HTERT RPE-1 (cell line): ENCODE data around the gene KCND3.

Experiments used
- in situ Hi-C: fragments of 300-500 bp; cut with MboI; formaldehyde crosslinking; loops from 4 replicates; pipeline ENCODE4 v1.14.3; 2020; ENCODE audit warnings: low sequenced_read_pairs

The KCND3 gene

DNA sequence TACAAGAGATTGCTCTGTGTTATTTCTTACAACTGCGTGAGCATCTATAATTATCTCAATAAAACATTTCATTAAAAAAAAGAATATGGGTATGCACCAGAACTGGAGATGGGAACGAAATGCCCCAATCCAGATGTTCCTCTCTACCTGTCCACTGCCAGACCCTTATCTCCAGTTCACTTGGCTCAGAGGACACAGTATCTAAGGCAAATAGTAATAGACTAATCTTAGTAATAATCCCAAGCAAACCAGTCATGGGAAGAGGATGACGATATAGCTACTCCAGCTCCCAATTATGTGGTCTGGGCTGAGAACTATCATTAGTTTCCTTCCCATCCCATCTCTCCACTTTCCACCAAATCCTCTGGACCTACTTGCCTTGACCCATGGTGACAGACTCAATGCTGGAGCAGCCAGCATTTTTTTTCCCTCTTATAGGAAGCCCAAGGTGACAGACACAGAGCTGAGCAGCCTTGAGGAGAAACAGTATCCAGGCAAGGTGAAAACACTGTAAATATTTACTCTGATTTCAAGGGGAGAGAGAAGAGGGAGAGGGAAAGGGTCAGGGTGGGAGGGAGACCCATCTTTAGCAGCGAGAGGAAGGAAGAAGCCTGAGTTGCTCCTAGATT is 205.1 kb downstream of the KCND3 start:
- in situ Hi-C loops = no loop called here

GRCh38 chr1:111779546-111779945 is 209.9 kb downstream of the KCND3 start:
- in situ Hi-C loops = no loop called here

- in situ Hi-C loops = no loop called here
Observed at GRCh38 chr1:111778541-111779051, 210.9 kb downstream of the KCND3 start.

DNA sequence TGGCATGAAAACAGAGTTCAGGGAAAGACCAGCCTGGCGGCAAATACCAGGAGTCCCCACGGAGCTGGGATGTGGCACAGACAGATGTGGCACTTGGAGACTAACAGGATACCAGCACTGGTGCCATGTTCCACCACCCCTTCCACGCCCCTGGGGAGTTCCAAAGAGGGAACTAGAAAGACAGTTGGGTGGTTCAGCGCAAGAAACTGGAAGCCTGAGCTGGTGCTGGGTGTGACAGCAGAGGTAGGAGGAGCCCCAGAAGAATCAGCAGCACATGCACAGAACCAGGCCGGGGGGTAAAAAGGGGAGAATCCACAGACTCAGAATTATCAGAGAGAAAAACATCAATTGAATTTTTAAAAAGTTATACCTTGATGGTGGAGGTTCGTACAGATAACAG is 211.4 kb downstream of the KCND3 start:
- in situ Hi-C loops = no loop called here

DNA sequence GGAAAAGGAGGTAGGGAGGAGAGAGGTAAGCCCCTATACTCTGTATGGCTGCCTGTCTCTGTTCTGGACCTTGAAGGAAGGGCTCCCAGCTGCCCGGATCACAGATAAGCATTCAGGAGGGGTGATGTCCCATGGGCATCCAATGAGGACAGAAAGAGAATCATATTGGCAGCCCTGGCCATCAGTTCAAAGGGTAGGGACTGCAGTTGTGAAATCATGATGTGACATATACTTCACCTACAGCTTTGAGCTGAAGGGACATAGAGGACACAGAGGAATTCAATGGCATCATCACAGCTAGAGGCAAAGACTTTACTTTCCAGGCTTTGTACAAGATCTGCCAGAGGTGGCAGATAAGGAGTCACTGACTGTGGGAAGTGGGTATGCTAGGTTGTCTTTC is 212.2 kb downstream of the KCND3 start:
- in situ Hi-C loops = no loop called here

DNA sequence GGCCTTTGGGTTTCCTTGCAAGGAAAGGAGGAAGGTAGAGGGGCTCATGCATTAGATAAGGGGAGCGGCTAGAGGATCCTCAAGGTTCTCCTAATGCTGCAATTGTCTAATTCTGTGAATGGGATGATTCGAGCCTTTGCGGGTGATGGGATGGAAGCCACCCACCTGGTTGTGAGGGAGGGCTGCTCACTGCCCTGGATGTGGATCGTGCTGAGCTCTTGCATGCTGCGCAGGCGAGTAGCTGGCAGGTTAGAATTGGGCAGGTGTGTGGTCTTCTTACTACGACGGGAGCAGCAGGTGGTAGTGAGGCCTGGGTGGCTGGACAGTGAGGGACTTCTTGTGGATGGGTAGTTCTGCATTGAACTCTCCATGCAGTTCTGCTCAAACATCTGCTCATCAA is 212.6 kb downstream of the KCND3 start:
- in situ Hi-C loops = no loop called here

- in situ Hi-C loops = no loop called here
Observed at GRCh38 chr1:111776391-111776790, 213.1 kb downstream of the KCND3 start.

- in situ Hi-C loops = no loop called here
Observed at GRCh38 chr1:111775966-111776365, 213.5 kb downstream of the KCND3 start.

DNA sequence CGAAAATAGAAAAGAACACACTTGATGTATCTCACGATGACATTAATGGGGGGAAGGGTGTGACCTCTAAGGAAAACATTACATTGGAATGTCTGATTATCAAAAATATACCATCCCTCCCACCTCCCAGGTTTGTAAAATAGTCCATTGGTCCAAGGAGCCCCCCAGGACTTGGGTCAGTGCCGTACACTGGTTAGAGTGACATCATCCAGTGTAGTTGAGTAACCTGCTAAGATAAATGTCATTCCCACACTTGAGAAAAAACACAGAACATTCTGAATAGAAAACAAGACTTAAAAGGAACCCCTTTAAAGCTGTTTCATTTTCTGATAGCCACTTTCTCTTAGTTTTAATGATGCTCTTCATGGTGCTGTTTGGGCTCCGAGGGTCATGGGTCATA is 218.6 kb downstream of the KCND3 start:
- in situ Hi-C loops = no loop called here

DNA sequence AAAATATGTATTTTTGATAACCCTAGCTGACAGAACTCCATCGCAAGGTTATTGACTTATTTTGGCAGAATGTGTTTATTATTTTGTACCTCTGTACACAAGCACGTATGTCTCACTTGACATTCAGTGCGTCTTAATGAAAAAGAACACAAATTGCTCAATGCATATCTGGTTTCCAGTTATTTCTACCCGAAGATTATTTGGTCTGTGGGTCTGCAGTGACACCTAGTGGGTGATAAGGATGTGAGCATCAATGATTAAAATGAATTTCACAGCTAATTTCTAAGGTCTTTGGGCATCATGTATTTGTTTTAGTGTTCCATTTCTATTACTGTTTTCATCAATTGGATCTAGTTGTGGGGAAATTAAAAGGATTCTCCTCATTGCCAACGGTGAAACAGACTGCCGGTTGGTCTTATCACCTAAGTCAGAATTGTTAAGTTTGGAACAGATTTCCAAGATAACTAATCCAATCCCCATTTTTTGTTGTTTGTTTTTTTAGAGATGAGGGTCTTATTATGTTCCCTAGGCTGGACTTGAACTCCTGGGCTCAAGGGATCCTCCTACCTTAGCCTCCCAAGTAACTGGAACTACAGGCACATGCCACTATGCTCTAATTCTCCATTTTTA is 219.8 kb downstream of the KCND3 start:
- in situ Hi-C loops = no loop called here

DNA sequence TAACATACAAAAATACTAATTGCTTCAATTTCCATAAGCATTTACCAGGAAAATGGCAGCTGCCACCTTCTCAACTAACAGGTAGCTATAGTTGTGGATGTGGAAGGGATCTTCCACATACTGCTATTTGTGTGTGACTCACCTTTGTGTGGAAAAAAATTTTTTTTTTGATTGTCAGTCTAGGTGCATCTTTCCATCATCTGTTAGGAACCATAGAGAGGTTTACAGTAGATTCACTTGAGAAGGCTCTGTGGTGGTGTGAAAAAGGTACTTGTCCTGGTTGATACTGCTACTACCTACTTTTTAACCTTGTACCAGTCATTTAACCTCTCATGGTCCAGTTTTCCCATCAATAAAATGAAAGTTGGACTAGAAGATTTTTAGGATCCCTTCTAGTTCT is 220.8 kb downstream of the KCND3 start:
- in situ Hi-C loops = no loop called here

DNA sequence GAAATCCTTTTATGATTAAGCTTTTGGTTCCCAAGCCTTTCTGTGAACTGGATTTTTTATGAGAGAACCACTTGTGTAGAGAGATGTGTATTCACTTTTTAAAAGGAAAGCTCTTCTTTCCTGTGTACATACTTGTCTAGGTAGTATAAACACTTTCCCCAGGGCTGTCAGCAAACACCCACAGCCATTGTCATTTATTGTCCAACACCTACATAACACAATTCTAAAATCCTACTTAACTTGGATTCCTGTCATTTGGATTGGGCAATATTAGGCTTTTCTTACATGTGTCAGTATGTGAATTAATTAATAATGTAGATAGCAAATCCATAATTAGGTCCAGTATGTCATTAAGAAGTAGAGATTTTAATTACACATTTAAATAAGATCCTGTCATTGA is 221.4 kb downstream of the KCND3 start:
- in situ Hi-C loops = no loop called here

DNA sequence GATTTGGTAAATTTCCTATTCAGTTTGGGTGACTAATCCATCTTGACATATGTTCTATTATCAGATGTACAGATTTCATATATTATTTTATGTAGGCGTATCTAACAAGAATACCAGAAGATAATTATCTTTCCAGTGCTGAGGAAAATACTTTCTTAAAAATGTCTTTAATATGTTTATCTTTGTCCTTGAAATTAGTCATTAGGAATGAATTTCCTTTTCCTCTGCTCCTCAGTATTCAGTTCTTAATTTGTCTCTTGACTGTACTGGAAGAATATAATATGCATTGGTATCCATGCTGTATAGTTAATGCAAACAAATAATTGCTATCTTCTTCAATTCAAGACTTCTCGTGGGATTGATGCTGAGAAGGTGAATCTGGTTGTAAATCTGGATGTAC is 227.1 kb downstream of the KCND3 start:
- in situ Hi-C loops = no loop called here

DNA sequence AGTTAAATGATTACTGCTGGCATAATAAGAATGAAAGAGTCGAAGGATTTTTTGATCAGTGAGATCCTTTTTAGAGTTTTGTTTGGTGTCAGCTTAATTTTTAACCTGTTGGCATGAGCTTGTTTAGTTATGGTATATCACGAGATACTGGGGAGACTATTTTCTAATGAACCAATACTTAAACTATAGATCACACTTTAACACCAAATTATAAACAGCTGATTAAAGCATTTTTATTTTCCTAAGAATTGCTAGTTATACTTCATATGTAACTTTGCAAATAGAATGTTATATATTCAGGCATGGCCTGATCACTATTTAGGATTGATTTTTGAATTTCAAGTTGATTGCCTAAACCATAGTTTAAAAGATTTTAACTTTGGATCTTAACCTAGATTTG is 227.8 kb downstream of the KCND3 start:
- in situ Hi-C loops = no loop called here

GRCh38 chr1:111758373-111758772 is 231.1 kb downstream of the KCND3 start:
- in situ Hi-C loops = no loop called here

DNA sequence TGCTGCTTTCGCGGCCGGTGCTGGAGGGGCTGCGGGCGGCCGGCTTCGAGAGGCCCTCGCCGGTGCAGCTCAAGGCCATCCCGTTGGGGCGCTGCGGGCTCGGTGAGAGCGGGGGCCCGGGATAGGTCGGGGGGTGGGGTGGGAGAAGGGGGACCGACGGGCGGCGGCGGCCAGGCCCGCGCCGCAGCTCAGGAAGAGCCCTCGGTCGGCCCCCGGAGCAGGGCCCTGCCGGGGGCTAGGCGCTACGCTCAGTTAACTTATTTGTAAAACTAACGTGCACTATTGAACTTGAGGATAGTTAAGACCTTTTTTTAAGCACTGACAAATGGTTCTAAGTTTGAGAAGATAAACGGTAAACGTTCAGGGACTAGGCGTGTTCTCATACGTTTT is 233.3 kb downstream of the KCND3 start:
- in situ Hi-C loops = no loop called here

GRCh38 chr1:111755331-111756123 is 233.9 kb downstream of the KCND3 start, which contains the start of gene DDX20:
DDX20 (plus strand) TSS chr1:111755901; CDS start chr1:111755925, 24 bp downstream.
- in situ Hi-C loops = no loop called here

- in situ Hi-C loops = no loop called here
Observed at GRCh38 chr1:111754984-111755330, 234.5 kb downstream of the KCND3 start.

- in situ Hi-C loops = no loop called here
Observed at GRCh38 chr1:111751906-111752575, 237.4 kb downstream of the KCND3 start.

DNA sequence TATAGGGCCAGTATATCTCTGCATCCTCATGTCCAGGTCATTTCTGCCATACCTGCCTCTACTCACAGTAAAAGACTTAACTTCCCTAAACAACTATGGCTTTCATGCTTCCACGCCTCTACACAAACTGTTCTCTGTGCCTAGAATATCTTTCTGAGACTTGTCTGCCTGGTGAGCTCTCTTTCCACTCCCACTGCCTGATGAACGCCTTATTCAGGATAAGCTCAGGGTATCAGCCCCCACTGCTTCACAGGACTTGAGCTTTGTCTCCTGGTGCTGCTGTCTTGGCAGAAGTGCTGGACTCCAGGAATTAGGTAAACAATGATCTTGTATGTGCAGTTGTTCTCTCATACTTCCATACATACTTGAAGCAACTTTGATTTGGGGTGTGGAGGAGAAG is 238.6 kb downstream of the KCND3 start:
- in situ Hi-C loops = no loop called here

GRCh38 chr1:111749628-111750027 is 239.8 kb downstream of the KCND3 start:
- in situ Hi-C loops = no loop called here
